Measurements from ENCODE around the gene OSGIN1. TPM values are rescaled to one million over a fixed set of nuclear protein-coding genes. Genes with fewer than 3 reads are reported as not detected.

Gene OSGIN1
- total RNA-seq, 1 experiment from 2014 or later, result 21.8 TPM

DNA sequence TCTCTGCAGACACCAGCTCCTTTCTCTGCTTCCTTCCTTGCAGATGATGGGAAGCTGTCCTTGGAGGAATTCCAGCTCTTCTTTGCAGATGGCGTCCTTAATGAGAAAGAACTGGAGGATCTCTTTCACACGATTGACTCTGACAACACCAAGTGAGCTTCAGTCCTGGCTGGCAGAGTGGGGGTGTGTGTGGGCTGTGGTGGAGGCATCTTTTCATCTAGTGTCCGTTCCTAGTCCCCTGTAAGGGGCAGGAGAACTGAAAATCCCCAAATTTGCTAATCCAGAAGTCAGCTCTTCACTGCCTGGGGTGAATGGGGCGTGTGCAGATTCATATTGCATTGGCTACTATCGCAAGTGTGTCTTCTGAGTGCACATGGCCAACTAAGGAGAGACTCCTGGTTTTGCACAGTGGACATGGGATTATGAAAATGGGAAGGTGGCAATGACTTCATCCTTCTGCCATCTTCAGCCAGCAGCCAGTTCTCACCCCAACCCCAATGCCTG is 25.4 kb downstream of the OSGIN1 start:
- no TSS peak for BruUV-seq (replicated peaks)
- Mint-ChIP-seq H3K9me3 (ENCODE audit: unreplicated experiment) (peaks cover 15% of the 10 kb centered on the region), H3K27ac (ENCODE audit: unreplicated experiment) (no peak overlapping the region), H3K4me3 (ENCODE audit: unreplicated experiment) (no peak overlapping the region), H3K4me1 (ENCODE audit: low read depth, unreplicated experiment) (no peaks in the 10 kb centered on the region), H3K36me3 (ENCODE audit: insufficient read depth, unreplicated experiment) (no peaks in the 10 kb centered on the region), H3K27me3 (ENCODE audit: insufficient read depth, unreplicated experiment) (peaks cover 4% of the 10 kb centered on the region)
- H3K4me1 ChIP-seq, result no peaks in the 10 kb centered on the region
- no peaks in the 10 kb centered on the region for H3K36me3 ChIP-seq (ENCODE audit: control insufficient read depth, insufficient read depth, low read length)
- H3K9me3 ChIP-seq, result peaks cover 15% of the 10 kb centered on the region
- H3K27me3 ChIP-seq (replicated peaks; ENCODE audit: control insufficient read depth, insufficient read depth, low read length), result no peaks in the 10 kb centered on the region
- no peak for TF ChIP-seq CTCF (IDR thresholded peaks at IDR 0.05; ENCODE audit: insufficient read depth in 1 of 2, low read depth in 1 of 2, low read length in 1 of 2, severe bottlenecking in 1 of 2, unreplicated experiment in 1 of 2)
- no peak for DNase-seq
- intact Hi-C loops (cut with micrococcal nuclease; ENCODE audit: unreplicated experiment), result no loop called here
- POLR2A ChIA-PET, result no interaction called here
- no peak overlapping the region for H3K4me3 ChIP-seq (ENCODE audit: low read depth, low read length)
- CTCF ChIA-PET, result interaction anchor here (1.0 kb wide), 1 partner anchor 22 kb away, joined by 3 read pairs; no protein-coding TSS in a partner anchor

DNA sequence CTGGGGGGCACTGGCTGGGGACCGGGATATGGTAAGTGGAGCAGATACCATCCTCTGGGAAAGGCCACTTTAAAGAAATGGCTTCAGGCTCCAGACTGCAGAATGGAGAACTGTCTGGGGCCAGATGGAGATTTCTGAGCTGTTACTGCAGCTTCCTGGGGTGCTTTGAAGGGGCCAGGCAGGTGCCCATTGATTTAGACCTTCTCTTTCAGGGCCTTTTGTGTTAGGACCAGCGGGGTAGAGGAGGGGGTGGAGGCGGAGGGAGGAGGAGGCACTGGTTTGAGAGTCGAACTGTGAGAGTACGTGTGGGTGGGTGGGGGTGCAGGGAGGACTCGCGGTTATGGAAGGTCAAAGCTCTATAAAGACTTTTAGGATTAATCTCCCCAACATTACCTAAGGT is 26.4 kb downstream of the OSGIN1 start:
- H3K4me1 ChIP-seq, result no peaks in the 10 kb centered on the region
- intact Hi-C loops (cut with micrococcal nuclease; ENCODE audit: unreplicated experiment), result no loop called here
- Mint-ChIP-seq H3K9me3 (ENCODE audit: unreplicated experiment) (peaks cover 15% of the 10 kb centered on the region), H3K27ac (ENCODE audit: unreplicated experiment) (no peak overlapping the region), H3K4me1 (ENCODE audit: low read depth, unreplicated experiment) (no peaks in the 10 kb centered on the region), H3K4me3 (ENCODE audit: unreplicated experiment) (no peak overlapping the region), H3K36me3 (ENCODE audit: insufficient read depth, unreplicated experiment) (no peaks in the 10 kb centered on the region), H3K27me3 (ENCODE audit: insufficient read depth, unreplicated experiment) (peaks cover 3% of the 10 kb centered on the region)
- TF ChIP-seq CTCF (IDR thresholded peaks at IDR 0.05; ENCODE audit: insufficient read depth in 1 of 2, low read depth in 1 of 2, low read length in 1 of 2, severe bottlenecking in 1 of 2, unreplicated experiment in 1 of 2), result no peak
- H3K27me3 ChIP-seq (replicated peaks; ENCODE audit: control insufficient read depth, insufficient read depth, low read length), result no peaks in the 10 kb centered on the region
- no peak for DNase-seq
- peaks cover 15% of the 10 kb centered on the region for H3K9me3 ChIP-seq
- H3K36me3 ChIP-seq (ENCODE audit: control insufficient read depth, insufficient read depth, low read length), result no peaks in the 10 kb centered on the region
- POLR2A ChIA-PET, result no interaction called here
- CTCF ChIA-PET, result no interaction called here
- no peak overlapping the region for H3K4me3 ChIP-seq (ENCODE audit: low read depth, low read length)
- no TSS peak for BruUV-seq (replicated peaks)

DNA sequence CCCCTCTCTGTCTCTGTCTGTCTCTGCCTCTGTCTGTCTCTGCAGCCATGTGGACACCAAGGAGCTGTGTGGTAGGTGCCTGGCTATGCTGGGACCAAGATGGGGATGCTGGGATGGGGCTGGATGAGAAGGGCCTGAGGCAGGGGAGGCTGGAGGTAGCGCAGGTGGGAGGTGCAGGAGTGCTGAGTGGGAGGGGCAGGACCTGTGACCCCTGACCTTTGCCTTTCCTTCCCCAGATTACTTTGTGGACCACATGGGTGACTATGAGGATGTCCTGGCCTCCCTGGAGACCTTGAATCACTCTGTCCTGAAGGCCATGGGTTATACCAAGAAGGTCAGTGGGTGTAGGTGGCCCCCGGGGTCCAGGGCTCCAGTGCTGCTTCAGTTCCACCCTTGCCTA is 27.8 kb downstream of the OSGIN1 start:
- no peak for DNase-seq
- no peak overlapping the region for H3K4me3 Mint-ChIP-seq (ENCODE audit: unreplicated experiment)
- ChIA-PET POLR2A (no interaction called here), CTCF (no interaction called here)
- no TSS peak for BruUV-seq (replicated peaks)
- Histone ChIP-seq H3K36me3 (ENCODE audit: control insufficient read depth, insufficient read depth, low read length) (no peaks in the 10 kb centered on the region), H3K27me3 (replicated peaks; ENCODE audit: control insufficient read depth, insufficient read depth, low read length) (no peaks in the 10 kb centered on the region), H3K4me3 (ENCODE audit: low read depth, low read length) (no peak overlapping the region), H3K4me1 (no peaks in the 10 kb centered on the region), H3K9me3 (peaks cover 15% of the 10 kb centered on the region)
- H3K9me3 Mint-ChIP-seq (ENCODE audit: unreplicated experiment), result peaks cover 15% of the 10 kb centered on the region
- H3K36me3 Mint-ChIP-seq (ENCODE audit: insufficient read depth, unreplicated experiment), result no peaks in the 10 kb centered on the region
- TF ChIP-seq CTCF (IDR thresholded peaks at IDR 0.05; ENCODE audit: insufficient read depth in 1 of 2, low read depth in 1 of 2, low read length in 1 of 2, severe bottlenecking in 1 of 2, unreplicated experiment in 1 of 2), result no peak
- no peaks in the 10 kb centered on the region for H3K27me3 Mint-ChIP-seq (ENCODE audit: insufficient read depth, unreplicated experiment)
- H3K27ac Mint-ChIP-seq (ENCODE audit: unreplicated experiment), result no peak overlapping the region
- intact Hi-C loops (cut with micrococcal nuclease; ENCODE audit: unreplicated experiment), result no loop called here
- no peaks in the 10 kb centered on the region for H3K4me1 Mint-ChIP-seq (ENCODE audit: low read depth, unreplicated experiment)
